Measurements from ENCODE around the gene CRYBA4. TPM values are rescaled to one million over a fixed set of nuclear protein-coding genes. Genes with fewer than 3 reads are reported as not detected.

Gene CRYBA4
- total RNA-seq, 1 experiment from 2014 or later: not detected

DNA sequence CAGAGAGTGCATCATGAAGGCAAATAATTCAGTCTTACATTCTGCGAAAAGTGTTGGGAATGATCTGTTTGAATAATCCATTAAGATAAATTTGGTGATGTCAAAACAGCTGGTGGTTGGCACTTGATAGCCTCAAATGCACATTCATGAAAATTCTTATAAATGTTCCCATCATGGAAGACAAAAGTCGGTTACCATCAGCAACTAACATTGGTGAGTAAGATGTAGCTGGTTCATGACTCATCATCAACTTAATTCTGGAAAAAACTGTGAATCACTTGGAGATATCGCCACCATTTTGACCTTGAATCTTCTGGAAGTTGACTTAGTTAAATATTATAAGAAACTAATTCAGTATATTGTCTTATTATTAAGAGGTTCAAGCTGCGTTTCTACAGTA, 15.2 kb upstream of the CRYBA4 start:
- Histone ChIP-seq H3K79me2 (ENCODE audit: low read depth) (no peaks in the 10 kb centered on the region), H3F3A (ENCODE audit: insufficient read depth, low read depth) (no peaks in the 10 kb centered on the region), H3K9me2 (ENCODE audit: insufficient read depth) (no peaks in the 10 kb centered on the region), H3K4me3 (no peak overlapping the region), H4K20me1 (ENCODE audit: insufficient read depth) (no peaks in the 10 kb centered on the region), H3K9me3 (ENCODE audit: insufficient read depth, low read depth) (no peaks in the 10 kb centered on the region), H3K4me2 (no peak overlapping the region), H3K27me3 (ENCODE audit: insufficient read depth, low read depth) (peaks cover 20% of the 10 kb centered on the region), H2AFZ (no peak overlapping the region), H3K36me3 (ENCODE audit: low read depth) (no peaks in the 10 kb centered on the region), H3K4me1 (replicated peaks; ENCODE audit: insufficient read depth) (no peaks in the 10 kb centered on the region), H3K27ac (no peak overlapping the region)
- ChIA-PET CTCF (no interaction called here), POLR2A (ENCODE audit: unreplicated experiment) (no interaction called here)
- no peak for DNase-seq
- TF ChIP-seq, protein P1, sequence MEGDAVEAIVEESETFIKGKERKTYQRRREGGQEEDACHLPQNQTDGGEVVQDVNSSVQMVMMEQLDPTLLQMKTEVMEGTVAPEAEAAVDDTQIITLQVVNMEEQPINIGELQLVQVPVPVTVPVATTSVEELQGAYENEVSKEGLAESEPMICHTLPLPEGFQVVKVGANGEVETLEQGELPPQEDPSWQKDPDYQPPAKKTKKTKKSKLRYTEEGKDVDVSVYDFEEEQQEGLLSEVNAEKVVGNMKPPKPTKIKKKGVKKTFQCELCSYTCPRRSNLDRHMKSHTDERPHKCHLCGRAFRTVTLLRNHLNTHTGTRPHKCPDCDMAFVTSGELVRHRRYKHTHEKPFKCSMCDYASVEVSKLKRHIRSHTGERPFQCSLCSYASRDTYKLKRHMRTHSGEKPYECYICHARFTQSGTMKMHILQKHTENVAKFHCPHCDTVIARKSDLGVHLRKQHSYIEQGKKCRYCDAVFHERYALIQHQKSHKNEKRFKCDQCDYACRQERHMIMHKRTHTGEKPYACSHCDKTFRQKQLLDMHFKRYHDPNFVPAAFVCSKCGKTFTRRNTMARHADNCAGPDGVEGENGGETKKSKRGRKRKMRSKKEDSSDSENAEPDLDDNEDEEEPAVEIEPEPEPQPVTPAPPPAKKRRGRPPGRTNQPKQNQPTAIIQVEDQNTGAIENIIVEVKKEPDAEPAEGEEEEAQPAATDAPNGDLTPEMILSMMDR (conservative IDR thresholded peaks at IDR 0.05): no peak
- no peak for TF ChIP-seq EZH2 (IDR thresholded peaks at IDR 0.05; ENCODE audit: low read depth)
- intact Hi-C loops (cut with micrococcal nuclease; ENCODE audit: unreplicated experiment): no loop called here
- no TSS peak for BruUV-seq (replicated peaks)

DNA sequence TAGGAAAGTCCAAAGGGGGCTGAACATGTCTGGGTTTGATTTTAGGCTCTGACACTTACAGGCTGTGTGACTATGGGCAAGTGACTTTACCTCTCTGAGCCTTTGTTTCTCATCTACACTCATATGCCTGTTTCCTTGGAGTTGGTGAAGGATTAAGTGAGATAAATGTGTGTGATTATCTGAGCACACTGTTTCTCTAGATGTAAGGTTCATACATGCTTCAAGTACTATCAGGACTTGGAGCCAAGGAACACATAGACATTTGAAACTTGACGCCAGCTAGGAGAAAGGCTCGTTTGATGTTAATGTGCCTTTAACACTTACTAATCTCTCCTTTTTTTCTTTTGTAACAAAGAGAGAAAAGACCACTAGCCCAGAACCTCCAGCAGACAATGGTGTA, 13.6 kb upstream of the CRYBA4 start:
- no peak for DNase-seq
- no peaks in the 10 kb centered on the region for H3K79me2 ChIP-seq (ENCODE audit: low read depth)
- H4K20me1 ChIP-seq (ENCODE audit: insufficient read depth): no peaks in the 10 kb centered on the region
- no TSS peak for BruUV-seq (replicated peaks)
- no peaks in the 10 kb centered on the region for H3F3A ChIP-seq (ENCODE audit: insufficient read depth, low read depth)
- intact Hi-C loops (cut with micrococcal nuclease; ENCODE audit: unreplicated experiment): no loop called here
- POLR2A ChIA-PET (ENCODE audit: unreplicated experiment): no interaction called here
- TF ChIP-seq EZH2 (IDR thresholded peaks at IDR 0.05; ENCODE audit: low read depth): no peak
- TF ChIP-seq, protein P1 (conservative IDR thresholded peaks at IDR 0.05): no peak
- no peak overlapping the region for H3K4me3 ChIP-seq
- CTCF ChIA-PET: no interaction called here
- H3K27ac ChIP-seq: no peak overlapping the region
- H3K9me3 ChIP-seq (ENCODE audit: insufficient read depth, low read depth): no peaks in the 10 kb centered on the region
- peaks cover 25% of the 10 kb centered on the region for H3K27me3 ChIP-seq (ENCODE audit: insufficient read depth, low read depth)
- H3K36me3 ChIP-seq (ENCODE audit: low read depth): no peaks in the 10 kb centered on the region
- H3K4me2 ChIP-seq: no peak overlapping the region
- no peaks in the 10 kb centered on the region for H3K4me1 ChIP-seq (replicated peaks; ENCODE audit: insufficient read depth)
- H3K9me2 ChIP-seq (ENCODE audit: insufficient read depth): no peaks in the 10 kb centered on the region
- no peak overlapping the region for H2AFZ ChIP-seq

DNA sequence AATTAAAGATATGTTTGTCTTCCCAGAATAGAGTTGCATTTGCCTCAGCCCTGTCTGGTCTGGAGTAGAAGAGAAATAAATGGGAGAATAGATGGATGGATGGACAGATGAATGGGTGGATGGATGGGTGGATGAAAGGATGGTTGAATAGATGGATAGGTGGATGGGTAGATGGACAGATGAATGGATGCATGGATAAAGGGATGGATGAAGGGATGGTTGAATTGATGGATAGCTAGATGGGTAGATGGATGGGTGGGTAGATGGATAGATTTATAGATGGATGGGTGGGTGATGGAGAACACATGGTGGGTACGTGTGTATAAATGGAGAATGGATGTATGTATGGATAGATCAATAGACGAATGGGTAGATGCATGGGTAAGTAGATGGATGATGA, 12.5 kb upstream of the CRYBA4 start:
- POLR2A ChIA-PET (ENCODE audit: unreplicated experiment): no interaction called here

More for the DNA sequence above, 12.5 kb upstream of the CRYBA4 start:
- no peak overlapping the region for H3K27ac ChIP-seq
- no peak overlapping the region for H3K4me3 ChIP-seq
- H3F3A ChIP-seq (ENCODE audit: insufficient read depth, low read depth): no peaks in the 10 kb centered on the region
- intact Hi-C loops (cut with micrococcal nuclease; ENCODE audit: unreplicated experiment): no loop called here
- H3K9me2 ChIP-seq (ENCODE audit: insufficient read depth): no peaks in the 10 kb centered on the region
- no peaks in the 10 kb centered on the region for H3K79me2 ChIP-seq (ENCODE audit: low read depth)
- BruUV-seq (replicated peaks): no TSS peak
- no peaks in the 10 kb centered on the region for H4K20me1 ChIP-seq (ENCODE audit: insufficient read depth)
- H3K27me3 ChIP-seq (ENCODE audit: insufficient read depth, low read depth): peaks cover 32% of the 10 kb centered on the region
- H2AFZ ChIP-seq: no peak overlapping the region
- no peak for TF ChIP-seq EZH2 (IDR thresholded peaks at IDR 0.05; ENCODE audit: low read depth)
- TF ChIP-seq, protein P1 (conservative IDR thresholded peaks at IDR 0.05): no peak
- no peak overlapping the region for H3K4me2 ChIP-seq
- no peaks in the 10 kb centered on the region for H3K36me3 ChIP-seq (ENCODE audit: low read depth)
- DNase-seq: no peak
- CTCF ChIA-PET: no interaction called here
- no peaks in the 10 kb centered on the region for H3K4me1 ChIP-seq (replicated peaks; ENCODE audit: insufficient read depth)
- H3K9me3 ChIP-seq (ENCODE audit: insufficient read depth, low read depth): no peaks in the 10 kb centered on the region

Data from PC-9 (cell line).